Measurements from ENCODE around the gene ZNF862. TPM values are rescaled to one million over a fixed set of nuclear protein-coding genes. Genes with fewer than 3 reads are reported as not detected.

Gene ZNF862
- total and polyA plus RNA-seq, 2 experiments from 2014 or later: 8.9 to 22.6 TPM

GRCh38 chr7:149839933-149840332 lies 1.8 kb downstream of the ZNF862 start:
- no peak for TF ChIP-seq CTCF (IDR thresholded peaks at IDR 0.05; ENCODE audit: low read depth, low read length)
- no peak overlapping the region for H3K27ac ChIP-seq
- no peaks in the 10 kb centered on the region for H3K4me1 ChIP-seq (ENCODE audit: low read depth)
- peaks cover 6% of the 10 kb centered on the region for H3K27me3 ChIP-seq
- H3K4me3 ChIP-seq: no peak overlapping the region
- no peaks in the 10 kb centered on the region for H3K36me3 ChIP-seq
- no peak for DNase-seq (ENCODE audit: low read depth in 1 of 2, low spot score in 1 of 2)
- H3K9me3 ChIP-seq (ENCODE audit: low read depth): no peaks in the 10 kb centered on the region

DNA sequence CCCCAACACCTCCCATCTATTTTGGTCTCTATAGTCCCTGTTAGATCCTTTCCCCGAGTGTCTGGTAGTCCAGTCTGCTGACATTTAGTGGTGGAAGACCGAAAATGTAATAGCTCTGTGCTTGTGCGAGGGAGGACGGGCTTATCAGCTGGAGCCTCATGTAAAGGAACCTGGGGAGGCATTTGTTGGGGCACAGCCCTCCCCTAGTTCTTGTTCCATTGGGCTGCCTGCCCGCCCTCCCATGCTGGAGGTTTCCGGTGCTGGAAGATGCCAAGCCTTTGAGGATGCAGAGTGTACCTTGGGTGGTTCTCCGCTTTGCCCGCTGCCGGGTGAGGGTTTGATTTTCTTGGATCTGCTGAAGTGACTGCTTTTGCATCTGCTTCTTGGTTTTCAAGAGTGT lies 5.4 kb downstream of the ZNF862 start:
- Histone ChIP-seq H3K27me3 (no peaks in the 10 kb centered on the region), H3K9me3 (ENCODE audit: low read depth) (no peaks in the 10 kb centered on the region), H3K27ac (no peak overlapping the region), H3K4me1 (ENCODE audit: low read depth) (no peaks in the 10 kb centered on the region), H3K36me3 (peaks cover under 1% of the 10 kb centered on the region), H3K4me3 (no peak overlapping the region)
- TF ChIP-seq CTCF (IDR thresholded peaks at IDR 0.05; ENCODE audit: low read depth, low read length): no peak
- no peak for DNase-seq (ENCODE audit: low read depth in 1 of 2, low spot score in 1 of 2)

GRCh38 chr7:149844445-149844844 lies 6.3 kb downstream of the ZNF862 start:
- no peak for TF ChIP-seq CTCF (IDR thresholded peaks at IDR 0.05; ENCODE audit: low read depth, low read length)

DNA sequence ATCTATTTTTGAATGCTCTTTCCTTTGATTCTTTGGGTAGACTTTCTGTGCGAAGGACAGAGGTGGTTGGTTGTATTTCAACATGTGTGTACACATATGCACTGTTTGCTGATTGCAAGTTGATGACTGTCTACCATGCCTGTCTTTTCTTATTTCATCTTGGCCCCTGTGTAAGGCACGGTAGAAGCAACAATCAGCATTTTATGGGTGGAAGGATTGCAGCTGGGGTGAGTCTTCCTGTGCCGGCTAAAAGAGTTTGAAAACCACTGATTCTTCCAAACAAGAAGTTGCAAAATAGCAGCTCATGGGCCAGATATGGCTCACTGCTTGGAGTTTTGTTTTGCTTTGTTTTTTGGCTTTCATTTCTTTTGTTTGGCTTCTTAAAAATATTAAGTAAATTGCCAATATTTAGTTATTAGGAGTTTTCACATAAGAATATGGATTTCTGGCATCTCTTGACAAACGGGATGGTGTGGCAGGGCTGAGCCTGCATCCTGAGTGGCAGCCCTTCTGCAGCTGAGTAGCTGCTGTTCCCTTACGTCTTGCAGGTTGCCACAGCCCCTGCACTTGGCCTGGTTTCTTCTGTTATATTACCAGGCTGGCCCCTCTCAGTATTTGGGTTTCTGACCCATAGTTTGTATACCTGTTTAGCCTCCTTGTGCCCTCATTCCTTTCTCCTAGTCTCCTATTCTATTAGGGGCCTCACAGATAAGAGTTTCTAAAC lies 7.2 kb downstream of the ZNF862 start:
- H3K9me3 ChIP-seq (ENCODE audit: low read depth): no peaks in the 10 kb centered on the region
- no peak for TF ChIP-seq CTCF (IDR thresholded peaks at IDR 0.05; ENCODE audit: low read depth, low read length)

More at GRCh38 chr7:149844445-149844844, 6.3 kb downstream of the ZNF862 start:
- Histone ChIP-seq H3K27me3 (no peaks in the 10 kb centered on the region), H3K9me3 (ENCODE audit: low read depth) (no peaks in the 10 kb centered on the region), H3K4me3 (no peak overlapping the region), H3K4me1 (ENCODE audit: low read depth) (no peaks in the 10 kb centered on the region), H3K27ac (no peak overlapping the region), H3K36me3 (peaks cover 5% of the 10 kb centered on the region)
- no peak for DNase-seq (ENCODE audit: low read depth in 1 of 2, low spot score in 1 of 2)

DNA sequence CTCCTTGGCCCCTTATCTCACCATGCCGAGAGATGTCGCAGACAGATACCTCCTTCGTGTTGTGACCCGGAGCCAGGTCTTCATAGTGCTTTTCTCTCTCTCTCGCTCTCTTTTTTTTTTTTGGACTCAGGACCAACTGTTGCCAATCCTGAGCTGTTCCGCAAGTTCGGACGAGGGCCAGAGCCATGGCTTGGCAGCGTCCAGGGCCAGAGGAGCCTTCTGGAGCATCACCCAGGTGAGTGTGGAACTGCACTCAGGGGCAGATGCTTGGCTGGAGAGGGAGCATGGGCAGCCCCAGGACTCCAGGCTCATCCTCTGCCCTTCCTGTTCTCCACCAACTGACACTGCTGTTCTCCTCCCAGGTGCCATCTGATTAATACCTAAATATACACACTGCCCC lies 7.8 kb downstream of the ZNF862 start:
- H3K9me3 ChIP-seq (ENCODE audit: low read depth): no peaks in the 10 kb centered on the region
- H3K27me3 ChIP-seq: no peaks in the 10 kb centered on the region
- peaks cover 5% of the 10 kb centered on the region for H3K36me3 ChIP-seq
- no peaks in the 10 kb centered on the region for H3K4me1 ChIP-seq (ENCODE audit: low read depth)
- no peak overlapping the region for H3K4me3 ChIP-seq
- no peak overlapping the region for H3K27ac ChIP-seq
- DNase-seq (ENCODE audit: low read depth in 1 of 2, low spot score in 1 of 2): no peak
- TF ChIP-seq CTCF (IDR thresholded peaks at IDR 0.05; ENCODE audit: low read depth, low read length): no peak

More for the DNA sequence above, 7.2 kb downstream of the ZNF862 start:
- no peaks in the 10 kb centered on the region for H3K27me3 ChIP-seq
- peaks cover 5% of the 10 kb centered on the region for H3K36me3 ChIP-seq
- H3K4me3 ChIP-seq: no peak overlapping the region
- peak in 1 of 2 donors; percentile 50 for DNase-seq (ENCODE audit: low read depth in 1 of 2, low spot score in 1 of 2)
- H3K4me1 ChIP-seq (ENCODE audit: low read depth): no peaks in the 10 kb centered on the region
- H3K27ac ChIP-seq: no peak overlapping the region

Measured in cardiac muscle cell (in vitro differentiated cells and primary cell).